ENCODE results near the gene ADARB2.

ADARB2 gene

GRCh38 chr10:1373287-1373686, 364.0 kb downstream of the ADARB2 start:
- Histone ChIP-seq H3K36me3 (ENCODE audit: insufficient read depth, low read length) (no peaks in the 10 kb centered on the region), H2AFZ (ENCODE audit: low read length, unreplicated experiment) (no peak overlapping the region), H3K79me2 (ENCODE audit: control insufficient read depth, insufficient read depth, low read length, unreplicated experiment) (no peaks in the 10 kb centered on the region), H3K27me3 (ENCODE audit: insufficient read depth, low read length) (no peaks in the 10 kb centered on the region), H3K4me3 (ENCODE audit: low read depth, low read length) (no peak overlapping the region), H3K27ac (ENCODE audit: low read depth, low read length) (no peak overlapping the region), H3K4me1 (ENCODE audit: control insufficient read depth, insufficient read depth, low read length, unreplicated experiment) (no peaks in the 10 kb centered on the region)

- Histone ChIP-seq H3K27me3 (ENCODE audit: insufficient read depth, low read length) (no peaks in the 10 kb centered on the region), H3K4me3 (ENCODE audit: low read depth, low read length) (no peak overlapping the region), H3K79me2 (ENCODE audit: control insufficient read depth, insufficient read depth, low read length, unreplicated experiment) (no peaks in the 10 kb centered on the region)
Observed at GRCh38 chr10:1372212-1372611, 365.1 kb downstream of the ADARB2 start.

DNA sequence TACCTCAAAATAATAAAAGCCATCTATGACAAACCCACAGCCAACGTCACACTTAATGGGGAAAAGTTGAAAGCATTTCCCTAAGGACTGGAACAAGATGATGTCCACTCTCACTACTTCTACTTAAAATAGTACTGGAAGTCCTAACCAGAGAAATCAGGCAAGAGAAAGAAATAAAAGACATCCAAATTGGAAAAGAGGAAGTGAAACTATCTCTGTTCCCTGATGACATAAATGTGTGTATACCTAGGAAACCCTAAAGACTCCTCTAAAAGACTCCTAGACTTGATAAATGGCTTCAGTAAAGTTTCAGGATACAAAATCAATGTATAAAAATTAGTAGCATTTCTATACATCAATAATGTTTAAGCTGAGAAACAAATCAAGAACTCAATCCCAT, 367.0 kb downstream of the ADARB2 start:
- no peaks in the 10 kb centered on the region for H3K4me1 ChIP-seq (ENCODE audit: control insufficient read depth, insufficient read depth, low read length, unreplicated experiment)
- no peak overlapping the region for H3K27ac ChIP-seq (ENCODE audit: low read depth, low read length)
- H3K79me2 ChIP-seq (ENCODE audit: control insufficient read depth, insufficient read depth, low read length, unreplicated experiment) = no peaks in the 10 kb centered on the region
- no peak overlapping the region for H3K4me3 ChIP-seq (ENCODE audit: low read depth, low read length)
- no peaks in the 10 kb centered on the region for H3K27me3 ChIP-seq (ENCODE audit: insufficient read depth, low read length)
- no peaks in the 10 kb centered on the region for H3K36me3 ChIP-seq (ENCODE audit: insufficient read depth, low read length)
- no peak overlapping the region for H2AFZ ChIP-seq (ENCODE audit: low read length, unreplicated experiment)

More at GRCh38 chr10:1372212-1372611, 365.1 kb downstream of the ADARB2 start:
- Histone ChIP-seq H3K36me3 (ENCODE audit: insufficient read depth, low read length) (no peaks in the 10 kb centered on the region), H2AFZ (ENCODE audit: low read length, unreplicated experiment) (no peak overlapping the region), H3K4me1 (ENCODE audit: control insufficient read depth, insufficient read depth, low read length, unreplicated experiment) (no peaks in the 10 kb centered on the region), H3K27ac (ENCODE audit: low read depth, low read length) (no peak overlapping the region)

- H3K27me3 ChIP-seq (ENCODE audit: insufficient read depth, low read length) = no peaks in the 10 kb centered on the region
- H3K4me3 ChIP-seq (ENCODE audit: low read depth, low read length) = no peak overlapping the region
Observed at GRCh38 chr10:1369665-1370064, 367.7 kb downstream of the ADARB2 start.

DNA sequence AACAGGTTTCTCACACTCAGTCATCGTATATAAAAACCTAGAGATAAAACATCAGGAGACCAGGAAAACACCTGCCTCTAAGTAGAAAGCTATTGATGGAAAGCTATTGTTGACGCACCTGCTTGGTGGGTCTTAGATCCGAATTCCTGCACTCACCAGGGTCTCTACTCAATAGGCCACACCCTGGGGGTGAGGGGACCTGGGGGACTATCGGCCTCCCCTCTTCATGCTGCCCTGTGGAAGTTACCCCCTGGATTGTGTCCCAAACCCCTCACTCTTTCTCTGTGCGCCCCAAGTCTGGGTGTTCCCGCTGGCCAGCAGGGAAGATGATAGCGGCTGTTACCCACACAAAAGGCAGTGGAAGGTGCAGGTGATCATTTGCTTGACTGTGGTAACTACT, 368.1 kb downstream of the ADARB2 start:
- Histone ChIP-seq H2AFZ (ENCODE audit: low read length, unreplicated experiment) (no peak overlapping the region), H3K4me3 (ENCODE audit: low read depth, low read length) (no peak overlapping the region), H3K4me1 (ENCODE audit: control insufficient read depth, insufficient read depth, low read length, unreplicated experiment) (no peaks in the 10 kb centered on the region), H3K79me2 (ENCODE audit: control insufficient read depth, insufficient read depth, low read length, unreplicated experiment) (no peaks in the 10 kb centered on the region), H3K27ac (ENCODE audit: low read depth, low read length) (no peak overlapping the region), H3K36me3 (ENCODE audit: insufficient read depth, low read length) (no peaks in the 10 kb centered on the region), H3K27me3 (ENCODE audit: insufficient read depth, low read length) (no peaks in the 10 kb centered on the region)

More at GRCh38 chr10:1369665-1370064, 367.7 kb downstream of the ADARB2 start:
- no peaks in the 10 kb centered on the region for H3K36me3 ChIP-seq (ENCODE audit: insufficient read depth, low read length)
- H3K27ac ChIP-seq (ENCODE audit: low read depth, low read length) = no peak overlapping the region
- H3K4me1 ChIP-seq (ENCODE audit: control insufficient read depth, insufficient read depth, low read length, unreplicated experiment) = no peaks in the 10 kb centered on the region
- H2AFZ ChIP-seq (ENCODE audit: low read length, unreplicated experiment) = no peak overlapping the region
- no peaks in the 10 kb centered on the region for H3K79me2 ChIP-seq (ENCODE audit: control insufficient read depth, insufficient read depth, low read length, unreplicated experiment)

DNA sequence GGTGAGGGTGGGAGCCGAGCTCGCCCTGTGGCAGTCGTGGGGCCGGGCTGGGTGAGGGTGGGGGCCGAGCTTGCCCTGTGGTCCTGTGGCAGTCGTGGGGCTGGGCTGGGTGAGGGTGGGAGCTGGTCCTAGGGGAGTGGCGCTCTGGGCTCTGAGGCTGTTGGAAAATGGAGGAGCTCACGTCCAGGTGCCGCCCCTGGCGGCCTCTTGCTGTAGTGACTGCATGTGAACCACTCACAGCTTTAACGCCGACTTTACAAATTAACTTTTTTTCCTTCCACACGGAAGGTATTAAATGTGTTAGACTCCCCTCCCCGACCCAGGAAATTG, 368.5 kb downstream of the ADARB2 start:
- H3K27me3 ChIP-seq (ENCODE audit: insufficient read depth, low read length) = no peaks in the 10 kb centered on the region
- H3K4me1 ChIP-seq (ENCODE audit: control insufficient read depth, insufficient read depth, low read length, unreplicated experiment) = no peaks in the 10 kb centered on the region
- no peak overlapping the region for H3K27ac ChIP-seq (ENCODE audit: low read depth, low read length)

GRCh38 chr10:1367938-1368841, 369.1 kb downstream of the ADARB2 start:
- H3K27ac ChIP-seq (ENCODE audit: low read depth, low read length) = no peak overlapping the region
- no peaks in the 10 kb centered on the region for H3K36me3 ChIP-seq (ENCODE audit: insufficient read depth, low read length)
- H2AFZ ChIP-seq (ENCODE audit: low read length, unreplicated experiment) = no peak overlapping the region
- H3K79me2 ChIP-seq (ENCODE audit: control insufficient read depth, insufficient read depth, low read length, unreplicated experiment) = no peaks in the 10 kb centered on the region
- H3K4me1 ChIP-seq (ENCODE audit: control insufficient read depth, insufficient read depth, low read length, unreplicated experiment) = no peaks in the 10 kb centered on the region
- no peak overlapping the region for H3K4me3 ChIP-seq (ENCODE audit: low read depth, low read length)
- no peaks in the 10 kb centered on the region for H3K27me3 ChIP-seq (ENCODE audit: insufficient read depth, low read length)

More for the DNA sequence above, 368.5 kb downstream of the ADARB2 start:
- Histone ChIP-seq H3K4me3 (ENCODE audit: low read depth, low read length) (no peak overlapping the region), H3K79me2 (ENCODE audit: control insufficient read depth, insufficient read depth, low read length, unreplicated experiment) (no peaks in the 10 kb centered on the region), H2AFZ (ENCODE audit: low read length, unreplicated experiment) (no peak overlapping the region), H3K36me3 (ENCODE audit: insufficient read depth, low read length) (no peaks in the 10 kb centered on the region)

DNA sequence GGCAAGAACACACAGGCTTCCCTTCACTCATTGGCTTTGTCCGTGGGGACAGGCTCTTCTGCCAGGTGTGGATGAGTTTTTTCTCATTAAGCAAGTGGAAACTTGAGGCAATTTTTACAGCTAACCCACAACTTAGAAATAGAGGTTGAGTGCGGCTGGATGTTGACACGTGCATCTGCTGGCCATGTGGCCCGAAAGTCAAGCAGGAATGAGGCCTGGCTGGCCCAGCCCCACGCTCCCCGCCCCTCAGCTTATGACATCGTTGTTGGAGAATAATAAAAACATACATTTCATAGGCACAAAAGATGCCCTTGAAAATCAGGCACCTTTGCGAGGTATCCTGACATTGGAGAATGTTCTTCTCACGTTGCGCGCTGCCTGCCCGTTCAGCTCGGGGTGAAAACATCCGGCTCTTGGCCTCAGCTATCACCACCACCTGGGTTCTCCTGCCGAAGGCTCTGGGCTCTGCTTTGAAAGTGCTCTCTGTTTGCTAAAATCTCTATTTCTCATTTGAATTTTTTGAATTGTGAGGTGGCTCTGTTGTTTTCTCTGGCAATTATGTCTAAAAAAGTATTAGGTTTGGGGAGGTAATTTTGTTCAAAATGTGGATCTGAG, 370.4 kb downstream of the ADARB2 start:
- Histone ChIP-seq H2AFZ (ENCODE audit: low read length, unreplicated experiment) (no peak overlapping the region), H3K36me3 (ENCODE audit: insufficient read depth, low read length) (no peaks in the 10 kb centered on the region), H3K4me1 (ENCODE audit: control insufficient read depth, insufficient read depth, low read length, unreplicated experiment) (no peaks in the 10 kb centered on the region), H3K79me2 (ENCODE audit: control insufficient read depth, insufficient read depth, low read length, unreplicated experiment) (no peaks in the 10 kb centered on the region), H3K27ac (ENCODE audit: low read depth, low read length) (no peak overlapping the region), H3K27me3 (ENCODE audit: insufficient read depth, low read length) (no peaks in the 10 kb centered on the region), H3K4me3 (ENCODE audit: low read depth, low read length) (no peak overlapping the region)

- H3K36me3 ChIP-seq (ENCODE audit: insufficient read depth, low read length) = no peaks in the 10 kb centered on the region
- H3K79me2 ChIP-seq (ENCODE audit: control insufficient read depth, insufficient read depth, low read length, unreplicated experiment) = no peaks in the 10 kb centered on the region
- no peak overlapping the region for H2AFZ ChIP-seq (ENCODE audit: low read length, unreplicated experiment)
- H3K27me3 ChIP-seq (ENCODE audit: insufficient read depth, low read length) = no peaks in the 10 kb centered on the region
- no peak overlapping the region for H3K4me3 ChIP-seq (ENCODE audit: low read depth, low read length)
- no peaks in the 10 kb centered on the region for H3K4me1 ChIP-seq (ENCODE audit: control insufficient read depth, insufficient read depth, low read length, unreplicated experiment)
- no peak overlapping the region for H3K27ac ChIP-seq (ENCODE audit: low read depth, low read length)
Observed at GRCh38 chr10:1366322-1366691, 371.0 kb downstream of the ADARB2 start.

DNA sequence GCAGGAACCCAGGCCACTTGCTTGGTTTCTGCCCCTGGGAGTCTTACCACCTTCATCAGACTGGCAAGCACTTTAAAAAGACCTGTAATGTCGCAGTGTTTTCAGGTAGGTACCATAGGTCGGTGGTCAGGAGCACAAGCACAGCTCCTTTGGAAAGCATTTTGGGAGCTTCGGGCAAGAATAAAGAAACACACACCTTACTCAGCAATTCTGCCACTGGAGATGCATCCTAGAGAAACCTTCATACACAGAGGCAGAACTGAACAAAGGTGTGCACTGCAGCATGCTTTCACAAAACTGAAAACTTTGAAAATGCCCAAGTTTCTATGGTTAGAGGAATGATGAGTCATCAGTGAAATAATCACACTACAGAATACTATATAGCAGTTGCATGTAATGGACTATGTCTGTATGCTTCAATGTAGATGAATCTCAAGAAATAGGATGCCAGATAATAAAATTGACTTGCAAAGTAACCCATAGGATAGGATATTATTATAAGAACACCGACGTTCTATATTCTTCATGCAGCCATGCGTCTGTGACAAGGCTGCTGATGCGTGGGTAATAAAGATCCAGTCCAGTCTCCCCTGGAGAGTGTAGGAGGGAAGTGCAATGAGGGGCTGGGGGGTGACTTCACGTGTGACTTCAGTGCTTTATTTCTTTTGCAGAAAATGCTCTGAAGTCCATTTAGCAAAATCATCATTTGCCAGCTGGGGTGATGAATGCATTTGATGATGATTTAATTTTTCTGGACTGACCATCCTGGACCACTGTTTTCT, 371.6 kb downstream of the ADARB2 start:
- no peaks in the 10 kb centered on the region for H3K36me3 ChIP-seq (ENCODE audit: insufficient read depth, low read length)
- H3K4me1 ChIP-seq (ENCODE audit: control insufficient read depth, insufficient read depth, low read length, unreplicated experiment) = no peaks in the 10 kb centered on the region
- H3K79me2 ChIP-seq (ENCODE audit: control insufficient read depth, insufficient read depth, low read length, unreplicated experiment) = no peaks in the 10 kb centered on the region
- no peak overlapping the region for H3K27ac ChIP-seq (ENCODE audit: low read depth, low read length)
- no peaks in the 10 kb centered on the region for H3K27me3 ChIP-seq (ENCODE audit: insufficient read depth, low read length)
- H3K4me3 ChIP-seq (ENCODE audit: low read depth, low read length) = no peak overlapping the region
- no peak overlapping the region for H2AFZ ChIP-seq (ENCODE audit: low read length, unreplicated experiment)
